HG03442 (cell line): Measurements from ENCODE around the gene MRI1.
A peak's percentile ranks its signal among the peaks of the same experiment; 100 is the strongest.
"Not testable (repeated sequence)": the region's sequence is repeated elsewhere in the genome, so short reads cannot be mapped to it uniquely, and the experiment has no call there.

Experiments used
- ATAC-seq: cut with Tn5 transposase; IDR thresholded peaks from one replicate; pipeline ENCODE4 v1.9.1; 2021; ENCODE audit warnings: mild to moderate bottlenecking, moderate library complexity; ENCODE audit not compliant: unreplicated experiment

The MRI1 gene

DNA sequence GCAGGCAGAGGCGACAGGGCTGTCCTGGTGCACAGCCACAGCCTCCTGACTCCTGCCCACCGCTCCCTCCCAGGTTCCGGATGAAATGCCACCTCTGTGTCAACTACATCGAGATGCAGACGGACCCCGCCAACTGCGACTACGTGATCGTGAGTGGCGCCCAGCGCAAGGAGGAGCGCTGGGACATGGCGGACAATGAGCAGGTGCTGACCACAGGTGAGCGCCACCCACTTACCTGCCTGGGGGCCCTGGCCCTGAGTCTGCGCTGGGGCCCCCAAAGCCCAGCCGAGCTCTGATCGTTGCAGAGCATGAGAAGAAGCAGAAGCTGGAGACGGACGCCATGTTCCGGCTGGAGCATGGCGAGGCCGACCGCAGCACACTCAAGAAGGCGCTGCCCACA is 5.5 kb upstream of the MRI1 start:
- no peak for ATAC-seq

DNA sequence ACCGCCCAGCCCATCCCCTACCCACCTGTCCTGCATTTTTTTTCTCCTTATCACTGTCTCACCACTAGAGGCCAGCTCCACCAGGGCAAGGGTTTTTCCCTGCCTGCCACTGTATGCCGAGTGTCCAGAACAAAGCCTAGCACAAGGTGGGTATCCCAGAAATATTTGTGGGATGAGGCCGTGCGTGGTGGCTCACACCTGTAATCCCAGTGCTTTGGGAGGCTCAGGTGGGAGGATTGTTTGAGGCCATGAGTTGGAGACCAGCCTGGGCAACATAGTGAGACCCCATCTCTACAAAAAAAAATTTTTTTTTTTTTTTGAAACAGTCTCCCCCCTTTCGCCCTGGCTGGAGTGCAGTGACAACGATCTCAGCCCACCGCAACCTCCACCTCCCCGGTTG is 2.9 kb upstream of the MRI1 start:
- ATAC-seq, result no peak

DNA sequence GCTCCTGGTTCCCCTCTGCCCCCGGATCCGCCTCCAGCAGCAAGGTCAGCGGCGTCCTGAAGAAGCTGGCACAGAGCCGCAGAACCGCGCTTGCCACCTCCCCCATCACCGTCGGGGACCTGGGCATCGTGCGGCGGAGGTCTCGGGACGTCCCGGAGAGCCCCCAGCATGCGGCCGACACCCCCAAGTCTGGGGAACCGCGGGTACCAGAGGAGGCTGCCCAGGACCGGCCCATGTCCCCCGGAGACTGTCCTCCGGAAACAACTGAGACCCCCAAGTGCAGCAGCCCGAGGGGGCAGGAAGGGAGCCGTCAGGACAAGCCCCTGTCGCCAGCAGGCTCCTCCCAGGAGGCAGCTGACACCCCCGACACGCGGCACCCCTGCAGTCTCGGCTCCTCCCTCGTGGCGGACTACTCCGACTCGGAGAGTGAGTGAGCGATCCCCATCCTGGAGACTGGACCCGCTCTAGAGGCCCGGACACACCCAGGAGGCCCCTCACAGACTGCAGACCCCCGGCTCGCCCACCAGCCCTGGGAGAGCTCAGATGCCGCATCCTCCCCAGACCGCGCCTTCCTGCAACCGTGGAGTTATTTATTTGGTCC is 1.6 kb upstream of the MRI1 start:
- ATAC-seq, result no peak

DNA sequence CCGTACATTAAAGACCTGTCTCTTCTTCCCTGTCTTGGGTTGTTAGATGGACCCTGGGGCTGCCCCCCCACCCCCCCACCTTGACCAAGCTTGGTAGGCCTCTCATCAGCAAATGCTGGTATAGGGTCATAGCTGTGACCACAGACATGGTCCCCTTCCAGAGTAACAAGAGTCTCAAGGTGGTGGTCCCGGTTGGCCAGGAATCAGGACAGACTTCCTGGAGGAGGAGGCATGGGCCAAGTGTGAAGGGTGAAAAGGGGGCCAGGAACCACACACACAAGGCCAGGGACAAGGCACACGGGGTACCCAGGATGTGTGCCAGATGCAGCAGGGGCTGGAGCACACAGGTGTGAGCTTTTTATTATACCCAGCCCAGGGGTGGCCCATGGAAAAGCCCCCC is 1.1 kb upstream of the MRI1 start:
- ATAC-seq, result no peak

DNA sequence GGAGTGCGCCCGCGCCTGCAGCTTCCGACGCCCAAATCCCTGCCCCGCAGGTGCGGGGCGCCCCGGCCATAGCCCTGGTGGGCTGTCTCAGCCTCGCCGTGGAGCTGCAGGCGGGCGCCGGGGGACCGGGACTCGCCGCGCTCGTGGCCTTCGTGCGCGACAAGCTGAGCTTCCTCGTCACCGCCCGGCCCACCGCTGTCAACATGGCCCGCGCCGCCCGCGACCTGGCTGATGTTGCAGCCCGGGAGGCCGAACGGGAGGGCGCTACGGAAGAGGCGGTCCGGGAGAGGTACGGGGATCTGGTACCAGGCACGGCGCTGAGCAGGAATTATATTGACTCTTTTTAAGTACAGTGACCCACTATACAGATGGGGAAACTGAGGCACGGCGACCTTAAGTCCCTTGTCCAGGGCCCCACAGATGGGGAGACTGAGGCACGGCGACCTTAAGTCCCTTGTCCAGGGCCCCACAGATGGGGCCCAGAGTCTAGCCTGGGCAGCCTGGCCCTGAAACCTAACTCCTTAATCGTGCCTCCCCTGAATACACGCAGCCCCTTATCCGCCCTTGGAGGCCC is 586 bp downstream of the MRI1 start:
- ATAC-seq, result no peak

DNA sequence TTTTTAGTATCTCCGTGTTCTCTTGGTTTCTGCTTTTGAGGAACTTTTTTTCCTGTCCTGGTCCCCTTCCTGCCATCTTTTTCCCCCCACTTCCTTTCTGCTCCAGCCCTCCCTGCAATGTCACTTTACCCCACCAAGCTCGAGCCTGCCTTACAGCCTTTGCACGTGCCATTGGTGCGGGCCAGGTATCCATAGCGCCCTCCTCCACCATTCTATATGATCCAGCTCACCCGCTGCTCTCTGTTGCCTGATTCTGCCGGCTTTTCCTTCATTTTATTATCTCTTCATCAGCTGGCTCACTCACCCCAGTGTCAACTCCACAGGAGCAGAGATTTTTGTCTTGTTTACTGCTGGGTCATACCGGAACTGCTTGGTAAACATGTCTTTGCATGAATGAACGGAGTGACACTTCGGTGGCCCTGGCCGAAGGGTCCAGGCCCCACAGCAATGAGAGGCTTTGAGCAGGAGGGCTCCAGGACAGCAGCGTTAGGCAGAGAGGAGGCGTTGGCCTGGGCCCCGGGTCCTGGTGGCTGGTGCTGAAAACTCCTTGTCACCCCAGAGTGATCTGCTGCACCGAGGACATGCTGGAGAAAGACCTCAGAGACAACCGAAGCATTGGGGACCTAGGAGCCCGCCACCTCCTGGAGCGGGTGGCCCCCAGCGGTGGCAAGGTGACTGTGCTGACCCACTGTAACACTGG is 1.2 kb downstream of the MRI1 start:
- no peak for ATAC-seq

DNA sequence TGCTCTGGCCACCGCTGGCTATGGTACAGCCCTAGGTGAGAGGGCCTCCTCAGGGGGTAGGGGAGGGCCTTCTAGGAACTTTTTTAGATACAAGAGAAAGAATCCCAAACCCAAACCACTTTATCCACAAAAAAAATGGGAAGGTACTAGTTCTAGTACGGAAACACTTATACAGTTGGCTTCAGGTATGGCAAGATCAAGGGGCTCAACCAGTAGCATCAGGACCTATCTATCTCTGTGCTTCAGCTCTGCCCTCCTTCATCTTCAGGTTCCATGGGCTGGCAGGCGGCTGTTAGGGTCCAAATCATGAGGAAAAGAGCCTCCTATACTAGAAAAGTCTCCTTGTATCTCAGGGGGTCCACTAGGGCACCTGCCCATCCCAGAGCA is 1.8 kb downstream of the MRI1 start:
- ATAC-seq, result no peak

DNA sequence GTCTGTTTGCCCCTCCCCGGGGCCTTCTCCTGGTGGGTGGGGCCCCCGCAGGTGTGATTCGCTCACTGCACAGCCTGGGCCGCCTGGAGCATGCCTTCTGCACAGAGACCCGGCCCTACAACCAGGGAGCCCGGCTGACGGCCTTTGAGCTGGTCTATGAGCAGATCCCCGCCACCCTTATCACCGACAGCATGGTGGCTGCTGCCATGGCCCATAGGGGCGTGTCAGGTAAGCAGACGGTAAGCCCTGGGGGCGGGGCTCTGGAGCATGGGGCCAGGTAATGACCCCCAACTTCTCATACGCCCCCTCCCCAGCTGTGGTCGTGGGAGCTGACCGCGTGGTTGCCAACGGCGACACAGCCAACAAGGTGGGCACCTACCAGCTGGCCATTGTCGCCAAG is 4.2 kb downstream of the MRI1 start:
- no peak for ATAC-seq

DNA sequence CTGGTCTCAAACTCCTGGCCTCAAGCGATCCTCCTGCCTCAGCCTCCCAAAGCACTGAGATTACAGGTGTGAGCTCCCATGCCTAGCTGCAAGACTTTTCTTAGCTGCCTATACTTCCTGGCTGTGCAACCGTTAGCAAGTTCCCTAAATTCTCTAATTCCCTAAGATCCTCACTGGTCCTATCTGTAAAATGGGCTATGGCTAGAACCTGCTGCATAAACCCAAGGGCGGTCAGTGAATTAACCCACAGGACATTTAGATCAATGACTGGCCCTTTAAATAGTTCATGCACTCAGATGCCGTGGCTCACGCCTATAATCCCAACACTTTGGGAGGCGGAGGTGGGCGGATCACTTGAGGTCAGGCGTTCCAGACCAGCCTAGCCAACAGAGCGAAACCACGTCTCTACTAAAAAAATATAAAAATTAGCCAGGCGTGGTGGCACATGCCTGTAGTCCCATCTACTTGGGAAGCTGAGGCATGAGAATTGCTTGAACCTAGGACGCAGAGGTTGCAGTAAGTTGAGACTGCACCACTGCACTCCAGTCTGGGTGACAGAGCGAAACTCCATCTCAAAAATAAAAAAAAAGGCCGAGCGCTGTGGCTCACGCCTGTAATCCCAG is 5.8 kb downstream of the MRI1 start:
- no peak for ATAC-seq

DNA sequence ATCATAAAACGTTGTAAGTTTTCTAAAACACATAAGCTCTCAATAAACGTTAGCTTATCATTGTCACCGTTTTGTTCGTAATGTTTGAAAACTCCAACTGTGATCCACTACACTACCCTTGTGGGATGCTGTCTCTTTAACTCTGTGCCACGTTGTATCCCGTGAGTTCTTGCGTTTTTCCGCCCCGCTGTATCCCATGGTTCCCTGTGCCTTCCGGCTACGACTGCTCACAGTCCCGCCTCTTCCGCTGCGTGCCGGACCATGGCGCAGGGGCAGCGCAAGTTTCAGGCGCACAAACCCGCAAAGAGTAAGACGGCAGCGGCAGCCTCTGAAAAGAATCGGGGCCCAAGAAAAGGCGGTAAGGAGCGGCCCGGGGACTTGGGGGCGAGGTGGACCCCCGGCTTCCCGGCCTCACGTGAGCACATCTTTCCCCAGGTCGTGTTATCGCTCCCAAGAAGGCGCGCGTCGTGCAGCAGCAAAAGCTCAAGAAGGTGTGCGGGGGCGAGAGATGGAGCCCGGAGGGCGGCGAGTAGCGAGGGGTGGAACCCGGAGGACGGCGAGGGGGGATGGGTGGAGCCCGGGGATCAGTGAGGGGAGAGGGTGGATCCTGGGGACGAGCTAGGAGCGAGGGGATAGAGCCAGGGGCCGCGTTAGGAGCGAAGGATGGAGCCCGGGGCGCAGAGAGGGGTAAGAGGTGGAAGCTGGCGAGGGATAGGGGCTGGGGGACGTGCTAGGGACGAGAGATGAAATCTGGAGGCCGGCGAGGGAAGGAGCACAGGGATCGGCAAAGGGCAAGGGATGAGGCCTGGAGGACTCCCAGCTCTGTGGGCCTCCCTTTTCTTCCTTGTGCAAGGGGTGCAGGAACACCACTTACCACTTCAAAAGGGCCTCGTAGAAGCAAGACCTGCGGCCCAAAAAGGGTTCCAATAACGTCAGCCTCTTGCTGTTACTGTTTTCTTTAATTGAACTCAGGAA is 10.2 kb downstream of the MRI1 start, which contains the start of gene C19orf53:
TSS of gene C19orf53 (plus strand) at position 240 of the 975 bp plus-strand sequence. CDS start at position 262, 22 bp downstream.
- peak; percentile 89 for ATAC-seq

DNA sequence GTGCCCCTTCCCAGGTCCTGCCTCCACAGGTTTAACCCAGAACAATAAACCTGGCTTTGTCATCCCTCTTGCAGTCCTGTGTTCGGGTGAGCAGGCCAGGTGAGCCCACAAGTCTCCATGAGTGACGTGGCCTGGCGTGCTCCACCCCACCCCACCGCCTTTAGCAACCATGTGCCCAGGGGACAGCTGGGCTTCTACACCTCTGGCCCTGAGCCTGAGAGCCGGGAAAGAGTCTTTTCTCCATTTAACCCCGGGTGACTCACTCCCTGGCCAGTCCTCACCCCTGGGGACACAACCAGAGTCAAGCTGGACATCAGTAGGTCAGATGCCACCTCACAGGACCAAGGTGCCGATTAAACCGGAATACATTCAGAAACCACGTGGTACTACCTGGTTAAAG is 14.1 kb downstream of the MRI1 start:
- ATAC-seq, result no peak

DNA sequence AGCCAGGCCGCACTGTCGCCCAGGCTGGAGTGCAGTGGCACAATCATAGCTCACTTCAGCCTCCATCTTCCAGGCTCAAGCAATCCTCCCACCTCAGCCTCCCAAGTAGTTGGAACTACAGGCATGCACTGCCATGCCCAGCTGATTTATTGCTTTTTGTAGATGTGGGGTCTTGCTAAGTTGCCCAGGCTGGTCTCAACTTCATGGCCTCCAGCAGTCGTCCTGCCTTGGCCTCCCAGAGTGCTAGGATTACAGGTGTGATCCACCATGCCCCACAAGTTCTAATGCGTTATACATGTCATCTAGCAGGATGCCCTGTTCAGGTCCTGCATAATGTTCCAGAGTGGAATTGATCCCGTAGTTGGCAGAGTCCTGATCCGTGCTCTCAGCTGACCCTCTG is 14.5 kb downstream of the MRI1 start:
- no peak for ATAC-seq

DNA sequence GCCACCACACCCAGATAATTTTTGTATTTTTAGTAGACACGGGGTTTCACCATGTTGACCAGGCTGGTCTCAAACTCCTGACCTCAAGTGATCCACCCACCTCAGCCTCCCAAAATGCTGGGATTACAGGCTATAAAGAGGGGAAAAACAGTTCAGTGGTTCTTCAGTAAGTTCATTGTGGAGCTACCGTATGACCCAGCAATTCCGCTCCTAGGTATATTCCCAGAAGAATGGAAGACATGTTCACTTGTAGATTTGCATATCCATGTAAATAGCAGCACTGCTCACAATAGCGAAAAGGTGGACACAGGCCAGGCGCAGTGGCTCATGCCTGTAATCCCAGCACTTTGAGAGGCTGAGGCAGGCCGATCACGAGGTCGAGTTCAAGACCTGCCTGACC is 15.5 kb downstream of the MRI1 start:
- ATAC-seq, result not testable (repeated sequence)

DNA sequence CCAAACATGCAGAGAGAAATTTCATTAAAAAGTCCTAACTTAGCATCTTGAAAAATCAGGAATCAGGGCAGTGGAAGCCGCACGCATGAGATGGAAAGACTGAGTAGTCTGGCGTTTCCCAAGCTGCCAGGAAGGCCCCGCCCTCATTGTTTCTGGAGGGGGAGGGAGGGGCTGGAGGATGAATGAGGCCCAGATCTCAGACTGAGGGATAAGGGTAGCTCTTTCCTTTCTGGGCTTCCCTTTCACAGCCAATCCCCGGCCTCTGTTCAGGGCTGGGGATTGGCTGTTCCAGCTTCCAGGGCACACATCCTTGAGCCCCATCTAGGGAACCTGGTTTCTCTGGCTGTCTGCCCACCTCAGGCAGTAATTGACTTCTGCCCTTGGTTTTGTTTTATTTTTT is 17.2 kb downstream of the MRI1 start:
- no peak for ATAC-seq

DNA sequence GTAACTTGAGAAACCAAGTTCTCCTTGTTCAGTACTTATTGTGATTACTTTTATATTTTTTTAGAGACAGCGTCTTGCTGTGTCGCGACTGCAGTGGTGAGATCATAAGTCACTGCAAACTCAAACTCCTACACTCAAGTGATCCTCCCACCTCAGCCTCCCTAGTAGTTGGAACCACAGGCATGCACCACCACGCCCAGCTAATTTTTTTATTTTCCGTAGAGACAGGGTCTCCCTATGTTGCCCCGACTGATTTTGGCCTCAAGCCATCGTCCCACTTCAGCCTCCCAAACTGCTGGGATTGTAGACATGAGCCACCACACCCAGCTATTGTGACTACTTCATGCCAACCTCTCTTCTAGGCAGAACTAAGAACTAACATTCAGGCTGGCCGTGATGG is 18.2 kb downstream of the MRI1 start:
- ATAC-seq, result no peak

DNA sequence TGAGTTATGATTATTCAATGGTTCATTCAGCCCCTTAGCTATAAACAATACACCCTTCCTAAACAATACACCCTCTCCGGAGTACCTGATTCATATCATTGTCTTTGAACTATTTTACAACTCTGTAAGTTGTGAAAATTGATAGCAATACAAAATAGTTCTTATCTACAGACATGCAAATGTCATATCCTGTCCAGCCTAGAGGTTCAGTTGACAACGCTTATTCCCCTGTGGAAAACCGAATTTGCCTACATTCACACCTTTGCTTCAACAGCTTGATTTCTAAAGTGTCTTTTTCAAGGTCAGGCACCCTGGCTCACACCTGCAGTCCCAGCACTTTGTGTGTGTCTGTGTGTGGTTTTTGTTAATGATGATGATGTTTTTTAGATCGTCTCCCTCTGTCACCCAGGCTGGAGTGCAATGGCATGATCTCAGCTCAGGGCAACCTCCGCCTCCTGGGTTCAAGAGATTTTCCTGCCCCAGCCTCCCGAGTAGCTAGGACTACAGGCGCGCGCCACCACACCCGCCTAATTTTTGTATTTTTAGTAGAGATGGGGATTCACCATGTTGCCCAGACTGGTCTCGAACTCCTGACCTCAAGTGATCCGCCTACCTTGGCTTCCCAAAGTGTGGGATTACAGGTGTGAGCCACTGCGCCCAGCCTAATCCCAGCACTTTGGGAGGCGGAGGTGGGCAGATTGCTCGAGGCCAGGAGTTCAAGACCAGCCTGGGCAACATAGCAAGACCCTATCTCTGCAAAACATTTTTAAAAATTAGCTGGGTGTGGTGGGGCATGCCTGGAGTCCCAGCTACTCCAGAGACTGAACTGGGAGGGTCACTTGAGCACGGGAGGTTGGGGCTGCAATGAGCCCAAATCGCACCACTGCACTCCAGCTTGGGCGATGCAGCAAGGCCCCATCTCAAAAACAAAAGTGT is 19.5 kb downstream of the MRI1 start:
- no peak for ATAC-seq

DNA sequence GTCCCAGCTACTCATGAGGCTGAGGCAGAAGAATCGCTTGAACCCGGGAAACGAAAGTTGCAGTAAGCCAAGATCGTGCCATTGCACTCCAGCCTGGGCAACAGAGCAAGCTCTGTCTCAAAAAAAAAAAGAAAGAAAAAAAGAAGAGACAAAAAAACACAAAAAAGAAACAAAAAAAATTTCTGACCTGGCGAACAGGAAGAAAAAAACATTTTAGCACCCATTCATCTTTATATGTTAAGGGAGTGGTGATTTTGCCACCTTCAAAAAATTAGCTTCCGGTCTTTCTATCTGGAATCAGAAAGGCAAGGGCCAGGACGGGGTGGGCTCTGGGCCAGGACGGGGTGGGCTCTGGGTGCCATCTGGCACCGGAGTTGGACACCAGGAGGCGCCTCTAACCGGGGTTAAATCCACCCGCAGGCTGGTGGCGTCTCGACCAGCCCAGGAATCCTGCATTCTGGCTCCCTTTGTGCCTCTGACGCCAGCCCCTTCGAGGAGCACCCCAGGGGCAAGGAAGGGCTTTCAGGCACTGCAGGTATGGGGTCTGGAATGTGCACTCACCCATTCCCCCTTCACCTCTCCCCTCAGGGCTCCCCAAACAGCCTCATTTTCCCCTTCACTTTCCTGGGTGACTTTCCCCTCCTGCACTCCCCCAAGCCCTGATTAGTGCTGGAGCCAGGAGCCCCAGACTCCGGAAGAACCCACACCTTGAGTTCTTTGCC is 20.6 kb downstream of the MRI1 start:
- ATAC-seq, result no peak

DNA sequence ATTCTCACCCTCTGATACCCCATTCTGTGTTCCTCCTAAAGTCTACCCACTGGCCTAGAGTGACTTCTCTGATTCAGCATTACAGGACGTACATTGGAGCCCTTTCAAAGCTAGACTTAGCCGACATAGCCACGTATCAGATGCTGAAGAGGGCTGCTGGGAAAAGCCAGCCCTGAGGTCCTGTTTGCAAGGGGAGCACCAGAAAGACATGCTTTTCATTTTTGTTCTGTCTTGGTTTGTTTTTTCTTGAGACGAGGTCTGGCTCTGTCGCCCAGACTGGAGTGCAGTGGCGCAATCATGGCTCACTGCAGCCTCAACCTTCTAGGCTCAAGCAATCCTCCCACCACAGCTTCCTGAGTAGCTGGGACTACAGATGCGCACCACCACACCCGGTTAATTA is 24.7 kb downstream of the MRI1 start:
- ATAC-seq, result no peak

DNA sequence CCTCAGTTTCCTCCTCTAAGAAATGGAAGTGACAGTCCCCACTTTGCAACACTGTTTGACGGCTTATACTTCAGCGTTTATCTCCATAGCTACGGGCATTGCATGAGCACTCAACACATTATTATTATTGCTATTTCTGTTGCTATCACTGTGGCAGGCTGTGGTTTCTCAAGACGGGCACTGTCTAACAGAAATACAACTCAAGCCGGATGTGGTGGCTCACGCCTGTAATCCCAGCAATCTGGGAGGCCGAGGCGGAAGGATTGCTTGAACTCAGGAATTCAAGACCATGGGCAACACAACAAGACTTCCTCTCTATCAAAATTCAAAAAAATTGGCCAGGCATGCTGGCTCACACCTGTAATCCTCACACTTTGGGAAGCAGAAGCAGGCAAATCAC is 26.0 kb downstream of the MRI1 start:
- ATAC-seq, result no peak
